ENCODE data around the gene CACNA2D2. TPM values are rescaled to one million over a fixed set of nuclear protein-coding genes. Genes with fewer than 3 reads are reported as not detected.
A peak's percentile ranks its signal among the peaks of the same experiment; 100 is the strongest.

CACNA2D2 gene
- total RNA-seq, 1 donor from 2014 or later: 2.6 TPM

GRCh38 chr3:50327129-50327528 lies 176.3 kb downstream of the CACNA2D2 start:
- DNase-seq (ENCODE audit: low spot score): no peak

- no peak for DNase-seq (ENCODE audit: low spot score)
Observed at GRCh38 chr3:50326182-50326541, 177.3 kb downstream of the CACNA2D2 start.

DNA sequence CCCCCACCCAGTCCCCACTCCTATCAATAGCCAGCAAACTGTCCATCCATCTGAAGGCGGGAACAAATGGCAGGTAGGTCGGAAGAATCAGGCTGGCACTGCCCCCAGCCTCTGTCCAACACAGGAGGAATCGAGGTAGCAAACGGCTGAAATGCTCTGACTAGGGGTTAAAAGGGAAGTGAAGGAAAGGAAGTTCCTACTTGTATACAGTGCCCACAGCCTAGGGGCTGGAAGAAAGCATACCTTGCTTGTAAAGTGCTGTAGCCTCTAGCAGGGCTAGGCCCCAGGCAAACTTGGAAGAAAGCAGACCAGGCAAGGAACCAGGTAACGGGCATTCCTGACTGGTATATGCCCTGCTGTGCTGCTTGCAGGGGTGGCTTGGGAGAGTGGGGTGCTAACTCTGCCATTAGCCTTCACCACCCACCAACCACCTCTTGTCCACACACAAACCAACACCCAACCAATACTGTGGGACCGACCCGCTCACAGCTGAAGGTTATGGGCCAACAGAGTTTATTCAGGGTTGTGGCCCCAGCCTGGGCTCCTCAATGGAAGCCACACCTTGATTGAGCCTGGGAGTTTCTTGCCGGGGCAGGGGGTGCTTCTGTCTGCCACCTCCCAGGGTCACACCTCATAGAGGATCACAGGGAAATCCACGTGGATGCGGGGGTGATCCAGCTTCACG lies 177.8 kb downstream of the CACNA2D2 start:
- DNase-seq (ENCODE audit: low spot score): no peak

DNA sequence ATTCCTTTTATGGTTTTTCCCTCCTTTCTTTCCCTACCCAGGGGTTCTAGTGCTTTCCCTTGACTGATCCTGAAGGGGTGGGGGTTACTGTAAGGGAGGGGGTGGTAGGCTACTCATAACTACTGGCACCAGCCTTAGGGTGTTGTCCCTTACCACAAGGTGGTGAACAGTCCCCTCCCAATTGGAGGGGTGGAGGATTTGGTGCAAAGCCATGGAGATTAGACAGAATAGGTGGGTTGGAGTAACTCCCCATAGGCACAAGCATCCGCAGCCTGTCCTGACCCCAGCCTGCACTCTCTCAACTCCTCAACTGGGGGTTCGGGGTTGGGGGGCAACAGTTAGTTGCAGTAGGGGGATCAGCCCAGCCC lies 178.3 kb downstream of the CACNA2D2 start:
- no peak for DNase-seq (ENCODE audit: low spot score)

GRCh38 chr3:50324351-50325112 lies 178.9 kb downstream of the CACNA2D2 start:
- DNase-seq (ENCODE audit: low spot score): no peak

DNA sequence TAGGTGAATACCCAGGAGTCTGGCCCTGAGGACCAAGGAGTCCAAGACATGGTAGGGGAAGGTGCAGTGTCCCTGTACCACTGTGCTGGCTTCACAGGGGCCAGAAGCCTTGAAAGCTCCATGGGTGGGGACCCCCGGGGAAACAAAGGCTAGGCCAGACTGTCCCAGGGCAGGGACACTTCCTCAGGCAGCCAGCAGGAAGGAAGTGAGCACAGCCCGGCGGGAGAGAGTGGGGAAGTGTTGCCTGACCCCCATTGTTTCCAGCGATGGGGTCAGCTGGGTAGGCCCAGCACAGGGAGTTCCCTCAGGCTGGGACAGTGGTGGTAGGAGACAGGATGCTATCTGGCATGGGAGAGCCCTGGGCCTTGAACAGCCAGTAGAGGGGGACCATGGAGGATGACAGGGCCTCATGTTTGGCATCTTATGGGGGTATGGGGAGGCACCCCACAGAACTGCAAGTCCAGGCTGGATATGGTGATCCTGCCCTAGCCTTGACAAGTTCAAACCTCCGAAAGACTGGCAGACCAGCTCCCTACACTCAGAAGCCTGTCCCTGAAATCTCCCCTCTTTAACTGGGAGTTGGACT lies 179.7 kb downstream of the CACNA2D2 start:
- DNase-seq (ENCODE audit: low spot score): no peak

DNA sequence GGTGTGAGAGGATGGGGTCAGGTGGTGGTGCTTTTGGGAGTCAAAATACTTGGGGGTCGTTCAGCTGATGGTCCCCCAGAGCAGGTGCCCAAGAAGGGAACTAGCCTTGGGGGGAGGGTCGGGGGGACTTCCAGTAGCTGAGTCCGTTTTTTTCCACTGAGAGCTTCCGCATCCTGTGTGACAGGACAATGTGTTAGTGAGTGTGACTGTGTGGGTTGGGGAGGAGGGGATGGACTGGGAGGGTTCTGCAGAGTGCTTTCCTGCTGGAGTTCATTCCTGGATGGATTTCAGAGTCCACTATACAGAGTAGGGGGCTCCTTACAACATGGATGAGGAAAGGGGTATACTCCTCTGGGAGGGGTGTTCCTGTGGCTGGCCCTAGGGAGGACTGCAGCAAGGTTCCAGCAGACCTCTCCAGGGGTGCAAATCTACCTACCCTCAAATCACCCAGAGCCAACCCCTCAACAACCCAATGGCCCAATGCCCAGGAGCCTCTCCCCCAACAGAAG lies 180.3 kb downstream of the CACNA2D2 start:
- DNase-seq (ENCODE audit: low spot score): no peak

DNA sequence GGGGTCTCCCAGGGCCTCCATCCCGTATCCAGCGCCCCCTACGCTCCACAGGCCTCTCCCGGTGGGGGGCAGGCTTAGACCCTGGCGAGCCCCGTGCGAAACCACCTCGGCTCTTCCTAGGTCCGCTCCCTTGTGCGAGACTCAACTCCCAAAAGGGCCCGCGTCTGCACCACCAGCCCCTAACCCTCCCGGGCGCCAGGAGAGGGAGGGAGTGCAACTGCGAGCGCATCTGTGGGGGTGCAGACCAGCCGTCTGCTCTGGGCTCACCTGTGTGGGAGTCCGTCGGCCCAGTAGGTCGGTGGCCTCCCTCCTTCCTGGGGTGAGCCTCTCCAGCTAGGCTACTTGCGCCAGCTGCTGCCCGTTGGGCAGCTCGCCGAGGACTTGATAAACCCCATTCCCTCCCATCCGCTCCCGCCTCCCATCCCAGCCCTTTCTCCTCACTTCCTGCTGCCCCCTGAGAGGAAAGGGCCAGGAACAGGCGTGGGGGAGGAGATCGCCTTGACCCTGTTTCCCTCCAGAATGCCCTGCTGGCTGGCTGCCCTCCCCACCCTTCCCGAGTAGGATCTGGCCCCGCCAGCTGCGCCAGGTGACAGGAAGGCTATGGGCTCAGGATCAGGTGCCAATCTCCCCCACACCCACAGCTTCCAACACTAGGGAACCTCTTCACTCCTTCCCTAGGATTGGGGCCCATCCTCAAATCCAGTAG lies 180.9 kb downstream of the CACNA2D2 start, which contains the start of gene HYAL2:
TSS of gene HYAL2 (minus strand) at position 360 of the 706 bp plus-strand sequence. CDS start 2,256 bp downstream, outside the sequence.
- no peak for DNase-seq (ENCODE audit: low spot score)

DNA sequence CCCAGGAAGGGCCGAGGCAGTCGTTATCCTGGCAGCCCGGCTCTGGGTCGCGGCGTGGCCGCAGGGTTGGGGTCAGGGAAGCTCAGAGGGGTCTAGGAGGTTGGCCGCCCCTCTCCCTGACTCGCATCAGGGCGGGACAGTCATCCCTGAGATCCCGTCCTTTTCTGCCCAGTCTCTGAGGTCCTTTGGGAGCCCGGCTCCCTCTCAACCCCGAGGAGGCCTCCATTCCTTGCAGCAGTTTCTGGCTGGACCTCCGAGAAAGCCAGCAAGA lies 181.4 kb downstream of the CACNA2D2 start:
- DNase-seq (ENCODE audit: low spot score): no peak

DNA sequence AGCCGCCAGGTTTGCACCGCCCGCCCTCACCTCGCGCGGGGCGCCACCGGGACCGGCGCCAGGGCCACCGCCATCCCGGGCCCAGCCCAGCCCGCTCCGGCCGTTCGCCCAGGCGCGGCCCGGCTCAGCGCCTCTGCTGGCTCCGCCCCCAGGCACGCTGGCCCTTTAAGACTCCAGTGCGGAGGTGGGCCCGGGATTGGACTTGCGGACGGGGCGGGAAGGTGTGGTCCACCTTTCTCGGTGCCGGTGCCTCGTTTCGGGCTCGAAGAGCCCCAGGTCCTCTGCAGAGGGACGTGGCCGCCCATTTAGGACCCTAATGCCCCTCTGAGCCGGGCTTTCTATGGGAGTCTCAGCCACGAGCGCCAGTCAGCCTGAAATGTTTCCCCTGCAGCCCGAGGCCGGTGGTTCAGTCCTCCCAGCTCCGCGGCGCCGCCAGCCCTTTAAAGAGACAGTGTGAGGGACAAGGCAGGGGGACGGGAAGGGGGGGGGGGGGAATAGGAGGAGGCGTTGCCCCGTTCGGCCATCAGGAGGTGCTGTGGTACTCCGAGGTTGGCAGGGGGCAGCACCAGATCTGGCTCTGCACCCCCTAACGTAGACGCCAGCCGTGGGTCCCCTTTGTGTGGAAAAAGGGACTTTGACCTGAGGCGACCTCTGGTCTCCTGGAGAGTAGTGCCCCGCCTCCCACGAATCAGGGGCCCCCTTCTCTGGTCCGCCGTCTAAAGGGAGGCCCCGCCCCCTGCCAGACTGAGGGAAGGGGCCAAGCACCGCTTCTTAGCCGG lies 181.9 kb downstream of the CACNA2D2 start:
- DNase-seq (ENCODE audit: low spot score): peak; percentile 88

- DNase-seq (ENCODE audit: low spot score): peak; percentile 73
Observed at GRCh38 chr3:50320853-50321335, 182.5 kb downstream of the CACNA2D2 start.

GRCh38 chr3:50319894-50320625 lies 183.4 kb downstream of the CACNA2D2 start:
- no peak for DNase-seq (ENCODE audit: low spot score)

DNA sequence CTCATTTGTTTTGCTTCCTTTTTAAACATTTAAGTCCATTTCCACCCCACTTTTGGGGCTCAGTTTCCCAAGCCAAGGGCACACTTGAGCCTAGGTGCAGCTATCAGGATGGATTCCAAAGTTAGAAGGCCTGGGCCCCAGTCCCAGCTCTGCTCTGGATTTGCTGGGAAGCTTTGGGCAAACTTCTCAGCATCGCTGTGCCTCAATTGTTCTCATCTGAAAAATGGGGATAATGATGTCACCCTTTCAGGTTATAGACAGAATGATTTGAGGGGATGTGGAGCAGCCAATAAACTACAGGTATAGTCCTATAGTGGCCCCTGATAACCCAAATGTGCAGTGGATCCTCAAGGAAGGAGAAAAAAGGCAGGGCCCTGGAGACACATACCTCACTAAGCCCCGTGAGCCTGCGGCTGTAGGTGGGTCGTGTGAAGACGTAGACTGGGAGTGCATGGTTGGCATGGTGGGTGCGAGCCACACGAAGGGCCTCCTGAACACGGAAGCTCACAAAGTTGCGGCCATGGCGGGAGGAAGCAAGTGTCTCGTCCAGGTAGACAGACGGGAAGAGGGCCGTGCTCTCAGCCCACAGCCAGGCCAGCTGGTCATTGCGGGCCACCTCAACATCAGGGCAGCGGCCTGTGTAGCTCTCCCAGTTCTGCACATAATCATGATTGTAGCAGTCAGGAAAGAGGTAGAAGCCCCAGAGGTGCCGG lies 184.1 kb downstream of the CACNA2D2 start:
- DNase-seq (ENCODE audit: low spot score): no peak

DNA sequence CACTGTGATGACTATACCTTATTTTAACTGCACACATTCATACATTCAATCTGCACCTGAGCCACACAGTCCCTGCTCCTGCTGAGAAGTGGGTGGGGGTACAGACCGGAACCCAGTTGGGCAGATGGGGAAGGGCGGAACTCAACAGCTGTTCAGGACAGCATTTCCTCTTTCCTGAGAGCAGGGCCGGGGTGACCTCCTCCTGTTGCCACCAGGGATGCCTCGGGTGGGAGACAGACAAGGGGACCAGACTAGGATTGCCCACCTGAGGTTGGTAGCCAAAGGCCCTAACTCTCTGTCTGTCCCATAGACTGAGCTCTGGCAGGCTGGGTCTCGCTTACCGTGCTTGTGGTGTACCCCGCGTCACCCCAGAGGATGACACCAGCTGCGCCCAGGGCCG lies 184.8 kb downstream of the CACNA2D2 start:
- no peak for DNase-seq (ENCODE audit: low spot score)

GRCh38 chr3:50318163-50318562 lies 185.3 kb downstream of the CACNA2D2 start:
- DNase-seq (ENCODE audit: low spot score): no peak

DNA sequence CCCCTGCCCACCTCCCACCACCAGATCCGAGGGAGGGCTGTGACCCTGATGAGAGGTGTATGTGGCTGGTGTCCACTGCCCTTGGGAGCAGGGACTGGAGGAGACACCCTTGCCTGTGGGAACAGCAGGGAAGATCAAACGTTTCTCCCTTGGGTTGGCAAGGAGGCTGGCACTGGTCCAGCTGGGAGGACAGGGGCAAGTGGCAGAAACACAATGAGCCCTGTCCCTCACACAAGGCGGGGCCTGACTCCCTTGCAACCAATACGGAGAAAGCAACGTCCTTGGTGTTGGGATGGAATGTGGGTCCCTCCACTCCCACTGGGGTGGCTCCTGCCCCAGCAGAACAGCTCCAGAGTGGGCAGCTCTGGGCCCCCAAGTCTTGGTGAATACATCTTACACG lies 186.1 kb downstream of the CACNA2D2 start:
- DNase-seq (ENCODE audit: low spot score): no peak

DNA sequence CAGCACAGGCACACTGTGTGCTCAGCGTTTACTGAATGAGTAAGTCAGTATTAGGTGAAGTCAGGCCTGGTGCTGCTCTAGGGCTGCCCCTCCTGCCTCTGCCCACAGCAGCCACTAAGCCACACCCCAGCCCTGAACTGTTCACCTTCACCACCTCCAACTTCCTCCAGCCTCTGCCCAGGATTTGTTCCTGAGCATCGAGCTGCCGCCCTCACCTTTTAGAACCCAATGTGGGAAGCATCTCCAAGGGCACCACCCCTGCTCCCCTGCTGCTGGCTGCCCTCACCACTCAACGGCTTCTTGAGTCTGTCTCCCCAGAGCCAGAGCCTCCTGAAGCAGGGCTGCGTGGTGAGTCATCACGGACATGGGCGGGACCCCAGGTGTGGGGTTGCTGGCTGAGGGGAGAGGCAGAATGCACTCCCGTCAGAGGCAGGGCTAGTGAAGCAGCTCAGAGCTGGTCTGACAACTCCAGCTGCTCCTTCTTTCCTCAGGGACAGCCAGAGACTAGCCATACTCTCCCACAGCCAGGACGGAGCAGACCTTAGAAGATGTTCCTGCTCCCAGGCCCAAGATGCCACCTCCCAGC lies 186.7 kb downstream of the CACNA2D2 start:
- DNase-seq (ENCODE audit: low spot score): peak; percentile 87

GRCh38 chr3:50314816-50315215 lies 188.6 kb downstream of the CACNA2D2 start:
- no peak for DNase-seq (ENCODE audit: low spot score)

DNA sequence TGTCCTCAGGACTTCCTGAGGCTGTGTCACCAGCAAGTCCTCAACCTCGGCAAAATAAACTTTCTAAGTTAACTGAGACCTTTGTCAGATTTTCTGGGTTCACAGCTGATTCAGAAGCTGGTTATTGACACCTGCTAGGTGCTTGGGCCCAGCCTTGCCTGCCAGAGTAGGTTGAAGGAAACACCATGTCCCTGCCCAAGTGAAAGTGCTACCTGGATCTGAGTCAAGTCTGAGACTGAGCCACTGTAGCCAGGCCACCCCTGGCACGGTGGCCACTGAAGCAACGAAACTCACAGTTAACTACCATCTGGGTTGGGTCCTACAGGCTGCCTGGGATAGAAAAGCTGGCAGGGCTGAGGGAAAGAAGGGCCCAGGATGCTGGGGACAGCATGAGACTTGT lies 189.1 kb downstream of the CACNA2D2 start:
- no peak for DNase-seq (ENCODE audit: low spot score)

All from ureter (tissue), 1 donor.